ENCODE measurements around the gene TYRP1.

TYRP1 gene

GRCh38 chr9:12694013-12694412, 828 bp downstream of the TYRP1 start:
- H3K36me3 ChIP-seq (replicated peaks; ENCODE audit: low read depth, low read length) = no peaks in the 10 kb centered on the region
- H3K9ac ChIP-seq (ENCODE audit: low read length) = no peak overlapping the region
- no peaks in the 10 kb centered on the region for H4K20me1 ChIP-seq (ENCODE audit: insufficient read depth, low read length)
- no peak overlapping the region for H2AFZ ChIP-seq (ENCODE audit: low read depth, low read length)
- H3K79me2 ChIP-seq (ENCODE audit: low read length) = no peaks in the 10 kb centered on the region
- H3K4me3 ChIP-seq (ENCODE audit: low read length) = no peak overlapping the region
- no peaks in the 10 kb centered on the region for H3K27me3 ChIP-seq (ENCODE audit: low read depth, low read length)
- no peak overlapping the region for H3K4me2 ChIP-seq (ENCODE audit: low read length)
- H3K27ac ChIP-seq (ENCODE audit: low read length) = no peak overlapping the region
- TF ChIP-seq EZH2phosphoT487 (IDR thresholded peaks at IDR 0.05; ENCODE audit: low read depth) = no peak
- no peak for TF ChIP-seq CTCF (IDR thresholded peaks at IDR 0.05; ENCODE audit: low read depth, low read length)
- no peaks in the 10 kb centered on the region for H3K9me3 ChIP-seq (ENCODE audit: insufficient read depth, low read length)
- no peaks in the 10 kb centered on the region; the same call in 1 of the 2 replicates for H3K4me1 ChIP-seq (ENCODE audit: low read length)

GRCh38 chr9:12695474-12695873, 2.3 kb downstream of the TYRP1 start:
- no peaks in the 10 kb centered on the region for H3K27me3 ChIP-seq (ENCODE audit: low read depth, low read length)
- no peak overlapping the region; the same call in 1 of the 2 replicates for H2AFZ ChIP-seq (ENCODE audit: low read depth, low read length)
- no peak for TF ChIP-seq EZH2phosphoT487 (IDR thresholded peaks at IDR 0.05; ENCODE audit: low read depth)
- no peak for TF ChIP-seq CTCF (IDR thresholded peaks at IDR 0.05; ENCODE audit: low read depth, low read length)
- H4K20me1 ChIP-seq (ENCODE audit: insufficient read depth, low read length) = no peaks in the 10 kb centered on the region
- no peak overlapping the region for H3K9ac ChIP-seq (ENCODE audit: low read length)
- no peak overlapping the region for H3K27ac ChIP-seq (ENCODE audit: low read length)
- no peaks in the 10 kb centered on the region for H3K4me1 ChIP-seq (ENCODE audit: low read length)
- no peak overlapping the region for H3K4me3 ChIP-seq (ENCODE audit: low read length)
- no peak overlapping the region for H3K4me2 ChIP-seq (ENCODE audit: low read length)
- H3K9me3 ChIP-seq (ENCODE audit: insufficient read depth, low read length) = no peaks in the 10 kb centered on the region
- H3K36me3 ChIP-seq (replicated peaks; ENCODE audit: low read depth, low read length) = no peaks in the 10 kb centered on the region
- H3K79me2 ChIP-seq (ENCODE audit: low read length) = no peaks in the 10 kb centered on the region

- Histone ChIP-seq H4K20me1 (ENCODE audit: insufficient read depth, low read length) (no peaks in the 10 kb centered on the region), H3K4me3 (ENCODE audit: low read length) (no peak overlapping the region), H3K27me3 (ENCODE audit: low read depth, low read length) (no peaks in the 10 kb centered on the region), H3K4me2 (ENCODE audit: low read length) (no peak overlapping the region), H3K4me1 (ENCODE audit: low read length) (no peaks in the 10 kb centered on the region), H2AFZ (ENCODE audit: low read depth, low read length) (no peak overlapping the region), H3K79me2 (ENCODE audit: low read length) (no peaks in the 10 kb centered on the region), H3K36me3 (replicated peaks; ENCODE audit: low read depth, low read length) (no peaks in the 10 kb centered on the region), H3K9ac (ENCODE audit: low read length) (no peak overlapping the region), H3K9me3 (ENCODE audit: insufficient read depth, low read length) (no peaks in the 10 kb centered on the region), H3K27ac (ENCODE audit: low read length) (no peak overlapping the region)
- TF ChIP-seq CTCF (IDR thresholded peaks at IDR 0.05; ENCODE audit: low read depth, low read length) (no peak), EZH2phosphoT487 (IDR thresholded peaks at IDR 0.05; ENCODE audit: low read depth) (no peak)
Measured at GRCh38 chr9:12696931-12697622, 3.9 kb downstream of the TYRP1 start.

- H3K4me3 ChIP-seq (ENCODE audit: low read length) = no peak overlapping the region
- no peak overlapping the region for H2AFZ ChIP-seq (ENCODE audit: low read depth, low read length)
- no peak overlapping the region for H3K4me2 ChIP-seq (ENCODE audit: low read length)
- H3K9ac ChIP-seq (ENCODE audit: low read length) = no peak overlapping the region
- H3K27ac ChIP-seq (ENCODE audit: low read length) = no peak overlapping the region
- TF ChIP-seq CTCF (IDR thresholded peaks at IDR 0.05; ENCODE audit: low read depth, low read length) = no peak
- TF ChIP-seq EZH2phosphoT487 (IDR thresholded peaks at IDR 0.05; ENCODE audit: low read depth) = no peak
- H3K27me3 ChIP-seq (ENCODE audit: low read depth, low read length) = no peaks in the 10 kb centered on the region
- H3K36me3 ChIP-seq (replicated peaks; ENCODE audit: low read depth, low read length) = no peaks in the 10 kb centered on the region
- no peaks in the 10 kb centered on the region for H3K4me1 ChIP-seq (ENCODE audit: low read length)
- H3K79me2 ChIP-seq (ENCODE audit: low read length) = no peaks in the 10 kb centered on the region
- no peaks in the 10 kb centered on the region for H3K9me3 ChIP-seq (ENCODE audit: insufficient read depth, low read length)
- no peaks in the 10 kb centered on the region for H4K20me1 ChIP-seq (ENCODE audit: insufficient read depth, low read length)
Measured at GRCh38 chr9:12697719-12698118, 4.5 kb downstream of the TYRP1 start.

Data from OCI-LY3 (cell line).